Mesenchymal stem cell (in vitro differentiated cells and primary cell): ENCODE results near the gene ELMOD1.

Experiments used
- DNase-seq: peaks from one replicate; pipeline ENCODE4 v3.0.0-alpha.2; 2013
- H2AFZ ChIP-seq: one replicate; pipeline ENCODE4 v1.6.1; 2013; ENCODE audit warnings: low read depth, mild to moderate bottlenecking, control low read depth, inconsistent platforms, low read length, moderate library complexity
- H2AK5ac ChIP-seq: 2 replicates; pipeline ENCODE4 v1.6.1; 2013; ENCODE audit warnings: low read length, moderate library complexity, mild to moderate bottlenecking, inconsistent platforms; ENCODE audit not compliant: severe bottlenecking
- H2BK120ac ChIP-seq: one replicate; pipeline ENCODE4 v1.6.1; 2013; ENCODE audit warnings: low read depth, mild to moderate bottlenecking, inconsistent platforms, low read length, moderate library complexity
- H2BK12ac ChIP-seq, 2 experiments: one replicate each; pipeline ENCODE4 v1.6.1; 2013; ENCODE audit warnings: inconsistent platforms in 2 of 2, low read length in 2 of 2, mild to moderate bottlenecking in 2 of 2, moderate library complexity in 2 of 2, control low read depth in 1 of 2
- H2BK15ac ChIP-seq: one replicate; pipeline ENCODE4 v1.6.1; 2013; ENCODE audit warnings: mild to moderate bottlenecking, low read depth, inconsistent platforms; ENCODE audit not compliant: poor library complexity, severe bottlenecking
- H2BK5ac ChIP-seq: 2 replicates; pipeline ENCODE4 v1.6.1; 2013; ENCODE audit warnings: low read depth, mild to moderate bottlenecking, low read length, control low read depth, inconsistent platforms; ENCODE audit not compliant: poor library complexity, severe bottlenecking
- H3K14ac ChIP-seq, 2 experiments: one replicate each; pipeline ENCODE4 v1.6.1; 2013; ENCODE audit warnings: inconsistent platforms in 2 of 2, low read length in 2 of 2, control low read depth in 1 of 2, mild to moderate bottlenecking in 1 of 2, moderate library complexity in 1 of 2
- H3K18ac ChIP-seq, 2 experiments: one replicate each; pipeline ENCODE4 v1.6.1; 2013; ENCODE audit warnings: inconsistent platforms in 2 of 2, low read length in 2 of 2, control low read depth in 1 of 2, low read depth in 1 of 2, mild to moderate bottlenecking in 1 of 2
- H3K23ac ChIP-seq, 2 experiments: one replicate each; pipeline ENCODE4 v1.6.1; 2013; ENCODE audit warnings: inconsistent platforms in 2 of 2, low read length in 2 of 2, mild to moderate bottlenecking in 2 of 2, moderate library complexity in 2 of 2, control low read depth in 1 of 2
- H3K27ac ChIP-seq: 2 replicates; pipeline ENCODE4 v1.5.1; 2013; ENCODE audit warnings: mild to moderate bottlenecking, moderate library complexity, low read length, control low read depth, inconsistent platforms; ENCODE audit not compliant: poor library complexity, severe bottlenecking
- H3K27me3 ChIP-seq, 2 experiments: 2 replicates each; pipeline versions ENCODE4 v1.6.1 to v1.7.0; 2013; ENCODE audit warnings: low read length in 2 of 2, mild to moderate bottlenecking in 2 of 2, moderate library complexity in 2 of 2, control low read depth in 1 of 2, inconsistent platforms in 1 of 2; ENCODE audit not compliant: control insufficient read depth in 1 of 2, insufficient read depth in 1 of 2
- H3K36me3 ChIP-seq, 2 experiments: 2 replicates each; pipeline versions ENCODE4 v1.6.1 to v1.7.0; 2013; ENCODE audit warnings: low read length in 2 of 2, control low read depth in 1 of 2, inconsistent platforms in 1 of 2, low read depth in 1 of 2, mild to moderate bottlenecking in 1 of 2; ENCODE audit not compliant: insufficient read depth in 2 of 2, control insufficient read depth in 1 of 2
- H3K4ac ChIP-seq, 2 experiments: one replicate each; pipeline ENCODE4 v1.6.1; 2013; ENCODE audit warnings: inconsistent platforms in 2 of 2, low read length in 2 of 2, mild to moderate bottlenecking in 2 of 2, moderate library complexity in 2 of 2, control low read depth in 1 of 2, low read depth in 1 of 2
- H3K4me1 ChIP-seq: 2 replicates; pipeline ENCODE4 v1.6.1; 2013; ENCODE audit warnings: low read depth, low read length, control low read depth; ENCODE audit not compliant: control insufficient read depth, insufficient read depth
- H3K4me2 ChIP-seq: 2 replicates; pipeline ENCODE4 v1.6.1; 2013; ENCODE audit warnings: low read length, mild to moderate bottlenecking, inconsistent platforms; ENCODE audit not compliant: poor library complexity, severe bottlenecking
- H3K4me3 ChIP-seq, 2 experiments: 2 replicates each; pipeline versions ENCODE4 v1.5.1 to v1.7.0; 2013; ENCODE audit warnings: low read length in 2 of 2, mild to moderate bottlenecking in 2 of 2, control low read depth in 1 of 2, low read depth in 1 of 2; ENCODE audit not compliant: insufficient read depth in 1 of 2
- H3K79me1 ChIP-seq: replicated peaks from 2 replicates; pipeline ENCODE4 v1.6.1; 2013; ENCODE audit warnings: mild to moderate bottlenecking, control low read depth, low read length, inconsistent platforms; ENCODE audit not compliant: poor library complexity, severe bottlenecking
- H3K9ac ChIP-seq: 2 replicates; pipeline ENCODE4 v1.7.0; 2013; ENCODE audit warnings: mild to moderate bottlenecking, low read length, moderate library complexity
- H3K9me3 ChIP-seq: 2 replicates; pipeline ENCODE4 v1.7.0; 2013; ENCODE audit warnings: mild to moderate bottlenecking, low read length; ENCODE audit not compliant: control insufficient read depth
- H4K8ac ChIP-seq: one replicate; pipeline ENCODE4 v1.6.1; 2013; ENCODE audit warnings: inconsistent platforms, mild to moderate bottlenecking, low read length, moderate library complexity
- H4K91ac ChIP-seq: one replicate; pipeline ENCODE4 v1.6.1; 2013; ENCODE audit warnings: mild to moderate bottlenecking, low read length, inconsistent platforms
- WGBS: methylation state at CpG from one replicate; pipeline ENCODE4 v1.1.7; 2013; ENCODE audit warnings: mixed read lengths; 5-methylcytosine and 5-hydroxymethylcytosine counted together

The ELMOD1 gene

GRCh38 chr11:107566569-107566968 lies 24.4 kb upstream of the ELMOD1 start:
- Histone ChIP-seq H3K23ac (no peak overlapping the region), H4K8ac (no peak overlapping the region), H2BK12ac (no peak overlapping the region), H3K18ac (no peak overlapping the region), H3K14ac (no peak overlapping the region), H3K27ac (no peak overlapping the region), H3K79me1 (peaks cover 4% of the 10 kb centered on the region), H2BK15ac (no peak overlapping the region), H3K27me3 (peaks cover 0 to 4% of the 10 kb centered on the region in 2 experiments), H3K9me3 (no peaks in the 10 kb centered on the region), H3K4me2 (no peak overlapping the region), H4K91ac (no peak overlapping the region), H3K4me3 (no peak overlapping the region), H2BK5ac (no peak overlapping the region), H2AK5ac (no peak overlapping the region), H3K36me3 (no peaks in the 10 kb centered on the region), H3K4me1 (peaks cover 6% of the 10 kb centered on the region), H2AFZ (no peak overlapping the region), H3K9ac (no peak overlapping the region), H2BK120ac (no peak overlapping the region), H3K4ac (no peak overlapping the region)
- 69% methylated on average over 2 of the region's 2 CpGs for WGBS
- DNase-seq = no peak

GRCh38 chr11:107567739-107568335 lies 23.1 kb upstream of the ELMOD1 start:
- Histone ChIP-seq H4K8ac (no peak overlapping the region), H3K18ac (no peak overlapping the region), H2BK15ac (no peak overlapping the region), H2BK12ac (no peak overlapping the region), H3K14ac (no peak overlapping the region), H3K23ac (no peak overlapping the region), H4K91ac (no peak overlapping the region), H2BK120ac (no peak overlapping the region), H3K4me2 (no peak overlapping the region), H2BK5ac (no peak overlapping the region), H2AK5ac (no peak overlapping the region), H3K27me3 (peaks cover 0 to 4% of the 10 kb centered on the region in 2 experiments), H3K9ac (peak overlapping the region; percentile 37), H3K4ac (no peak overlapping the region), H3K36me3 (no peaks in the 10 kb centered on the region), H3K4me1 (peaks cover 6% of the 10 kb centered on the region), H3K4me3 (no peak overlapping the region), H3K79me1 (peaks cover 4% of the 10 kb centered on the region), H3K27ac (no peak overlapping the region), H3K9me3 (no peaks in the 10 kb centered on the region), H2AFZ (no peak overlapping the region)
- DNase-seq = no peak
- 98% methylated on average over 5 of the region's 5 CpGs for WGBS

DNA sequence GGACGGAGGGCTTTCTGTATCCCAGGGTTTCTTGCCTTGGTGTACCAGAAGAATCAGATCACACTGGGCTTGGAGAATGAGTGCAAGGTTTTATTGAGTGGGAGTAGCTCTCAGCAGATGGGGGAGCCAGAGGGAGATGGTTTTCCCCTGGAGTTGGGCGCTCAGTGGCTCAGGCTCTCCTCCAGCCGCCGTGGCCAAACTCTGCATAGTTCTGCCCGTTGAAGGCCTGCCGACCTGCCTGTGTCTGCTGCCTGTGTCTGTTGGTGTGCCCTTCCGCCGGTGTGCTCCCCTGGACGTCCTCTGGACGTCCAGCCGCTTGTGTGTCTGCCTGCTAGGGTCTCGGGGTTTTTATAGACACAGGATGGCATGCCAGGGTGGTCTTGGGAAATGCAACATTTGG lies 20.9 kb upstream of the ELMOD1 start:
- Histone ChIP-seq H3K23ac (no peak overlapping the region), H3K79me1 (peaks cover 4% of the 10 kb centered on the region), H3K9me3 (no peaks in the 10 kb centered on the region), H3K9ac (no peak overlapping the region), H2AFZ (no peak overlapping the region), H3K18ac (no peak overlapping the region), H4K8ac (no peak overlapping the region), H3K27ac (no peak overlapping the region), H2AK5ac (no peak overlapping the region), H3K14ac (no peak overlapping the region), H3K4me2 (no peak overlapping the region), H3K4me1 (peaks cover 3% of the 10 kb centered on the region), H3K36me3 (no peaks in the 10 kb centered on the region), H2BK5ac (no peak overlapping the region), H3K4ac (no peak overlapping the region), H4K91ac (no peak overlapping the region), H2BK120ac (no peak overlapping the region), H3K27me3 (peaks cover 0 to 4% of the 10 kb centered on the region in 2 experiments), H2BK15ac (no peak overlapping the region), H2BK12ac (no peak overlapping the region), H3K4me3 (no peak overlapping the region)
- no peak for DNase-seq
- WGBS = 85% methylated on average over 12 of the region's 12 CpGs

- no peak overlapping the region for H2AFZ ChIP-seq
- no peak overlapping the region for H2BK12ac ChIP-seq
- H3K4me1 ChIP-seq = no peaks in the 10 kb centered on the region
- no peak overlapping the region for H3K14ac ChIP-seq
- H3K9me3 ChIP-seq = no peaks in the 10 kb centered on the region
- H3K27me3 ChIP-seq = peaks cover 0 to 4% of the 10 kb centered on the region in 2 experiments
- H3K23ac ChIP-seq = no peak overlapping the region
- no peak overlapping the region for H3K4me2 ChIP-seq
- H3K36me3 ChIP-seq = no peaks in the 10 kb centered on the region
- H4K91ac ChIP-seq = no peak overlapping the region
- no peaks in the 10 kb centered on the region for H3K79me1 ChIP-seq
- no peak overlapping the region for H2AK5ac ChIP-seq
- no peak overlapping the region for H3K4ac ChIP-seq
- no peak overlapping the region for H2BK15ac ChIP-seq
- no peak overlapping the region for H2BK120ac ChIP-seq
- H2BK5ac ChIP-seq = no peak overlapping the region
- no peak for DNase-seq
- H4K8ac ChIP-seq = no peak overlapping the region
- H3K27ac ChIP-seq = no peak overlapping the region
- WGBS = 88% methylated on average over 1 of the region's 1 CpG
- no peak overlapping the region for H3K4me3 ChIP-seq
- no peak overlapping the region for H3K9ac ChIP-seq
- H3K18ac ChIP-seq = no peak overlapping the region
These were observed 17.5 kb upstream of the ELMOD1 start for GRCh38 chr11:107573438-107573837.
